HG03565 (cell line): ENCODE data around the gene PGM3.
A peak's percentile ranks its signal among the peaks of the same experiment; 100 is the strongest.
"Not testable (repeated sequence)": the region's sequence is repeated elsewhere in the genome, so short reads cannot be mapped to it uniquely, and the experiment has no call there.

ENCODE experiments used
- ATAC-seq: cut with Tn5 transposase; IDR thresholded peaks from one replicate; pipeline ENCODE4 v1.9.1; 2021; ENCODE audit warnings: mild to moderate bottlenecking, moderate library complexity; ENCODE audit not compliant: unreplicated experiment

The PGM3 gene, protein sequence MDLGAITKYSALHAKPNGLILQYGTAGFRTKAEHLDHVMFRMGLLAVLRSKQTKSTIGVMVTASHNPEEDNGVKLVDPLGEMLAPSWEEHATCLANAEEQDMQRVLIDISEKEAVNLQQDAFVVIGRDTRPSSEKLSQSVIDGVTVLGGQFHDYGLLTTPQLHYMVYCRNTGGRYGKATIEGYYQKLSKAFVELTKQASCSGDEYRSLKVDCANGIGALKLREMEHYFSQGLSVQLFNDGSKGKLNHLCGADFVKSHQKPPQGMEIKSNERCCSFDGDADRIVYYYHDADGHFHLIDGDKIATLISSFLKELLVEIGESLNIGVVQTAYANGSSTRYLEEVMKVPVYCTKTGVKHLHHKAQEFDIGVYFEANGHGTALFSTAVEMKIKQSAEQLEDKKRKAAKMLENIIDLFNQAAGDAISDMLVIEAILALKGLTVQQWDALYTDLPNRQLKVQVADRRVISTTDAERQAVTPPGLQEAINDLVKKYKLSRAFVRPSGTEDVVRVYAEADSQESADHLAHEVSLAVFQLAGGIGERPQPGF

DNA sequence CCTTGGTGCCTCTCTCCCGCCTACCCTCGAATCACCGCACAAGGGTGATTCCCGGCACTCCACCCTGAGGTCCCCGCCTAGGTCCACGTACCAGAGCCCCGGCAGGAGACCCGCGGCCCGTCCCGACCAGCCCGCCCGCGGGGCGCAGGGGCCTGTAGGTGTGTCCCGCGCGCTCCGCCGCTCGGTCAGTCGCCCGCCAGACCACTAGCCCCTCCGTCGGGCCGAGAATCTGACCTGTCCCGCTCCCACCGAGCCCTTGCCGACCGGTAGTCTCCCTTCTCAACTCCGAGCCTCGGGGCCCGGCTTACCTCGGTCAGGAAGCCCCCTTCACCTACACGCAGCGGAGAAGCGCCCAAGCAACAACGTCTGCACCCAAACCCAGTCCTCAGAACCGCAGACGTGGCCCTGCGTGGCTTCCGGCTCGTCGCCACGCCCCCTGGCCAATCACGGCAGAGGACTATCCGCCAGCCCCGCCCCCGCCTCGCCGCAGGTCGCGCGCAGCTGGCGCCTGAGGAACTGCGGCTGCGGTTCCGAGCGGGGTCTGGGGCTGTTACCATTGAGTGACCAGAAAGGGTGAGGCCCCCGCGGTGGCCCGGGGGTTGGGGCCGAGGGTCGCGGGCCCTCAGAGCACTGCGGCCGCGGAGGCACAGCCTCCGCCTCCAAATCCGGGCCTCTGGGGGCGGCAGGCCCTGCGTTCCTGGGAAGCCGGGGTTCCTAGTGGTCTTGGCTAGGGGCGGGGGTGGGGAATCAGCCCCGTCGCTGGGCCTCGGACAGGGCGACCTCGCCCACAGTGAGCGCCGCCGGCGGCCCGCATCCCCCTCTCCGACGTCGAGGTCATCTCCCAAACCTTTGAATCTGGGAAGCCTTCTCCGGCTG, at the start of gene PGM3, which contains the start of gene RWDD2A:
Gene PGM3 (minus strand): TSS at position 395 of the 876 bp plus-strand sequence. CDS start 2,253 bp downstream, outside the sequence.
Gene RWDD2A (plus strand): TSS at position 487 of the 876 bp plus-strand sequence. CDS start 1,095 bp downstream, outside the sequence.
- ATAC-seq = peak; percentile 97

DNA sequence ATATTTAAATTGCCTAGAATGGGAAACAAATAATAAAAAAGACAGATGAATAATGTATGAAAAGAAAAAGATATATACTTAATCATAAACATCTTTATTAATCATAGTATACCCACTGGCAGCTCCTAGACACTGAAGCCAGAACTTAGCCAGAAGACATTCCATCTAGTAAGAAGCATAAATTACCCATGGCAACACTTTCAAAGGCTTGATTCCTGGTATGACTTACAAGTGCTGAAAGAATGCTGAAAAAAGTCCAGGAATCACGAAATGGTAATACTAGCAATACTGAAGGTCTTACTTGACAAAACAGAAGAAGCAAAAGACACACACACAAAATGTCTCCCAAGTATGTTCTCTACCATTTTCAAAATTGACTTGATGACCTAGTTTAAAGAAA, 38.1 kb upstream of the PGM3 start:
- ATAC-seq = no peak

DNA sequence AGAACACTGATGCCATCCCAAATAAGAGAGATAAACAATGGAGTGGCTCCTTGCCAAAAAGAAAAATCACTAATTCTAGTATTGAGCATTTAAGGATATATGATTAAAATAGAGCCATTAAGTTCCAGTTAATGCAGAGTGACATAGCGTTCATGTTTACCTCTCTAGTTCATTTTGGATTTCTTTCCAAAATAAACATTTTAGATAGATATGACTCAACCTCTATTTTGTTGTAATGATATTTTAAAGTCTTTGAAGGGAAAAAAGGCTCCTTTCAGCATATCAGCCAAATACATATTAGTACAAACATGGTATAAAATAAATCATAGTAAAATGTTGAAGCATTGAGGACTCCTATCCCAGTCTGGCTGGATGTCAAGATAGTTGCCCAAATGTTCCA, 33.5 kb upstream of the PGM3 start:
- no peak for ATAC-seq

DNA sequence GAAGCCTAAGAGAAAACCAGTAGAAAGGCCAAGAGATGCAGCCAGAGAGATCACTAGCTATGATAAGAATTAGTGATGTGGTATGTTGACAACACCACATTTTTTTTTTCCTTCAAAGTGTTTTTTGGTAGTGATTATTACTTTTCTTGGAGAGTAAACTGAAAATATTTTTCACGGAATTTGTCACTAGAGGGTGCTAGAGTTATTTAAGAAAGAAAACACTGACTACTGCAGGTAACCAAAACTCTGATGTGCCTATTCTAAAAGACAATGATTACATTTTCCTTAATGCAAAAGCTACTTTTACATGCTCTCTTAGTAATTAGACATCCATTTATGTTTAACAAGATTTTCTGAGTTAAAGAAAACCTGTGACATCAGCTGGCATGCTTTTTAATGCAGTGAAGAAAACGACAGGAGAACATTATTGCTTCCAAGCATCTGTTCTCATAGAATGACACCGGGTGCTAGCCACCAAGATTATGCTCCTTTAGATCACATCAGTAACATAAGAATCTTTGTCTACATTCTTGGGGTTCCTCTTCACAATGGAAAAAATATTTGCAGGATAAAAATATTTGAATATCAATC, 28.9 kb upstream of the PGM3 start:
- no peak for ATAC-seq

DNA sequence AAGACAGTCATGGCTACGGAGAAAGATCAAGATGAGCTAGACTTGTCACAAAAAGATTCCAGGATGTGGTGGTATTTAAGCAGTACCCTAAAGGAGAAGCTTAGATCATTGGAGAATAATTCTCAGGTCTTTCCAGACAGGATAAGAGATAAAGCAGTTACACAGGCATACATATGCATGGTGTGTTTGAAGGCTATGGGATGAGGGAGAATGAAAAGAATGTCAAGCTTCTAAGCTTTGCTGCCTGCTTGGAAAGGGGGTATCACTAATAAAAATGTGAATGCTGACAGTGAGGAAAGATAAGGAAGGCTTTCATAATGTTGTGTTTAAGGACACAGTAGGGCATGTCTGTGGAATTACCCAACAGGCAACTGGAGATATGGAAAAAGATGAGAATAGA, 28.2 kb upstream of the PGM3 start:
- ATAC-seq = no peak

DNA sequence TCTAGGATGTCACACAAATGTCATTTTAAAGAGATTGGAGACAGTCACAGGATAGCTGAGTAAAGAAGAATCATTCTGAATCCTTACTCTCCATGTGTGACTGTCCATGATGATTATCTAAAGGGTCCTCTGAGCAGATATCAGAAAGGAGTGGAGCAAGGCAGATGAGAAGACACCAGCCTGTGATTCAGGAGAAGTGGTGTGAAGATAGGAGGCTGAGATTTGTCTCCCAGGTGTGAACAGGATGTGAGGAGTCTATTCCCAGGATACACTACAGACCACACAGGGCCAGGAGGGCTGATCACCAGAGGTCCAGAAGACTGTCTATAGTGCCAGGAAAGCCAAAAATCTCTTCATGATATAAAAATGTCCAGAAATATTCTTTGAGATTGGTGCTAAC, 27.1 kb upstream of the PGM3 start:
- no peak for ATAC-seq

DNA sequence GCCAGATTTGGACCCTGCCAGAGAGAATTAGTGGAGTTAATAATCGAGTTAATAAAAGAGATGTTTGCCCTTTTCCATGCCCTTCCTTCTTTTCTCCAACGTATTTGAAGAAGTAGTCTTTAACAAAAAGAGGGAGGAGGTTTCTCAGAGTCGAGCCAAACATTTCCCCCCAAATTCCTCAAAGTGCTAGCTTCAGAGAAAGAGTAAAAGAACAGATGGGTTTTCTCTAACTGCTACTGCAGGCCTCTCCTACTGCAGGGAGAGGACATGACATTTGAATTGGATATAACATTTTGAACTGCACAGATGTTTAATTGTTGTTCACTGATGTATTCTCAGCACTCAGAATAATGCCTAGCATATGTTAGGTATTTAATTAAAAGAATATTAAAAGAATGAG, 25.6 kb upstream of the PGM3 start:
- ATAC-seq = no peak

DNA sequence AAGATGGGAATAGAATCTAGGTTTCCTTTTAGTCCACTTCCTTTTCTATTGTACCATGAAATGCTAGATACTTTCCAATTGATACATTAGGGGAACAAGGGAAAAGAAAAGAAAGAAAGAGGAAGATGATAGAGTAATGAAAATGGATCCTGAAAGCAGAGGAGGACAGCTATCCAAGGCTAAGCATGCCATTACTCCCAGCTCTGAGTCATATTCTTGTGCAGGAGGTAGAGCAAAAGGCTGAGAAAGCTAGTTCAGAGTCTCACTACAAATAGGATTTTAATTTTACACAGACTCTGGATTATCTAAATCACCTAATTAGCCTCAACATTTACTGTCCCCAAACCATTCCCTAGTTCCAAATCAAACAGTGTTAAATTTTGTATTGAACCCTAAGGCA, 23.7 kb upstream of the PGM3 start:
- no peak for ATAC-seq

DNA sequence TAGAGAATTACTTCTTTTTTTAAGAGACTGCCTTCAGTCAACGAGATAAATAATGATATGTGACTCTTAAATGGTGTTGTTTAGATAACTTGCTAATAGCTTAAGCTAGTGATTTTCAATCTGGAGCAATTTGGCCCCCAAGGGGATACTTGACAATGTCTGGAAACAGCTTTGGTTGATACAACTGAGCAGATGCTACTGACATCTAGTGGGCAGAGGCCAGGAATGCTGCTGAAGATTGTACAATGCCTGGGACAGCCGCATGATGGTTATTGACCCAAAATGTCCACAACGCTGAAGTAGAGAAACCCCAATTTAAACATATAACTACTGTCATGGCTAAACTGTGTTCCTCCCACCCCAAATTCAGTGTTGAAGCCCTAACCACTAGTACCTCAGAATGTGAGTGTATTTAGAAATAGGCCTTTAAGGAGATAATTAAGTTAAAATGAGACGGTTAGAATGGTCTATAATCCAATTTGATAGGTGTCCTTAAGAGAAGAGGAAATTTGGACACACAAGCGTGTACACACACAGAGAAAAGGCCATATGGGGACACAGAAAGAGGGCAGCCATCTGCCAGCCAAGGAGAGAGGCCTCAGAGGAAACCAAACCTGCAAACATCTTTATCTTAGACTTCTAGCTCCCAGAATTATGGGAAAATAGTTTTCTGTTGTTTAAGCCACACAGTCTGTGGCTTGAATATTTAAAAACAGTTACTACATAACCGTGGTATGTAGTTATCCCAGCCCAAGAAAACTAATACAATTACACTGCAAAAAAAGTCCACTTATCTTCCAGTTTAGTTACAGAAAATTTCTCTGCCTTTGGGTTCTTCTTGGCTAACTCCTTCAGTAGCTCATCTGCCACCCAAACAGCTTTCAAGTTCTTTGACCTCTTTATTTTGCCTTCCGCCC, 22.3 kb upstream of the PGM3 start:
- ATAC-seq = peak; percentile 99

DNA sequence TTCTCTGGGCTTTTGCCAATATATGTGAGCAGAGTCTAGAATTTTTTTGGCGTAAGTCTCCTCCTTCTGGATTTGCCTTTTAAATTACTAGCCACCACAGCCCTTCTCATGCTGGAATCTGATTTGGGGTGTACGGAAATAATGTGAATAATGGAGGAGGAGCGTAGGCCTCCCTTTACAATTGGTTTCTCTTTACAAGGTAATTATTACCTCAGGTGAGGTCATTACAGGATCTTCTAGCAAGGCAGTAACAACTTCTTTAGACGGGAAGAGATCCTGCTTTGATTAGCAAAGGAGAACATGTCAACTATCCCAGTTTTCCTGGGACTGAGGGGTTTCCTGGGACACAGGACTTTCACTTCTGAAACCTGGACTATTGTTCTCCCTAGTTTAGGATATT, 9.0 kb upstream of the PGM3 start:
- no peak for ATAC-seq

DNA sequence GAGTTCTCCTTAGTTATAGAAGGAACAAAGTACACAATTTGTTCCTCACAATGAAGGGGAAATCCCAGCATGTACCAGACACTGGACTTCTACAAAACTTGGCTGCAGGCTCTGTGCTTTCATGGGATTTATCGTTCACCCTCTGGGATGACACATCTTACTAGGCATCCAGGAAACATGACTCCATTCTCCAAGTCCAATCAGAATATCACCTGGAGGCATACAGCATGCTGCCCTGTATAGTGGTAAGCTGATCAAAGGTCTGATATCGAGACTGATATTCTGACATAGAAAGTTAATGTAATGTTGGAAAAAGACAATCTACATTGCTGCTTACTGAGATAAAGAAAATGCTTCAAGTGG, 6.8 kb upstream of the PGM3 start:
- ATAC-seq = no peak

DNA sequence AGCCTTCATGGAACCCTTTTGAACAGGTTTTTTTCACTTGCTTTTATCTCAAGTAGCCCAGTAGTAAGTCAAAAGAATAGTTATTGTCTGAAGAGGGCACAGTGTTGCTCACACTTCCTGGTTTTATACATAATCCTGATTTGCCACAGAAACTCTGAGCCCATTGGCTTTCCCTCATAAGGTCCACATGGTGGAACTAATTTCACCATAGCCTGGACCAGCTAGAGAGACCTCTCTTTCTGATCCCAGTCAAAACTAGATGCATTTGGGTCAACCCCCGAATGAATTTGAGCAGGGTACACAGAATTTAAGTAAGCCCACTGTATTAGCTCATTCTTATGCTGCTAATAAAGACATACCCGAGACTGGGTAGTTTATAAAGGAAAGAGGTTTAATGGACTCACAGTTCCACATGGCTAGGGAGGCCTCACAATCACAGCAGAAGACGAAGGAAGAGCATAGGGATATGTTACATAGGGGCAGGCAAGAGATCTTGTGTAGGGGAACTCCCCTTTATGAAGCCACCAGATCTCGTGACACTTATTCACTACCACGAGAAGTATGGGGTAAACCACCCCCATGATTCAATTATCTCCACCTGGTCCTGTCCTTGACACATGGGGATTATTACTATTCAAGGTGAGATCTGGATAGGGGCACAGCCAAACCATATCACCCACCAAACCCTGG, 6.3 kb upstream of the PGM3 start:
- peak; percentile 55 for ATAC-seq

DNA sequence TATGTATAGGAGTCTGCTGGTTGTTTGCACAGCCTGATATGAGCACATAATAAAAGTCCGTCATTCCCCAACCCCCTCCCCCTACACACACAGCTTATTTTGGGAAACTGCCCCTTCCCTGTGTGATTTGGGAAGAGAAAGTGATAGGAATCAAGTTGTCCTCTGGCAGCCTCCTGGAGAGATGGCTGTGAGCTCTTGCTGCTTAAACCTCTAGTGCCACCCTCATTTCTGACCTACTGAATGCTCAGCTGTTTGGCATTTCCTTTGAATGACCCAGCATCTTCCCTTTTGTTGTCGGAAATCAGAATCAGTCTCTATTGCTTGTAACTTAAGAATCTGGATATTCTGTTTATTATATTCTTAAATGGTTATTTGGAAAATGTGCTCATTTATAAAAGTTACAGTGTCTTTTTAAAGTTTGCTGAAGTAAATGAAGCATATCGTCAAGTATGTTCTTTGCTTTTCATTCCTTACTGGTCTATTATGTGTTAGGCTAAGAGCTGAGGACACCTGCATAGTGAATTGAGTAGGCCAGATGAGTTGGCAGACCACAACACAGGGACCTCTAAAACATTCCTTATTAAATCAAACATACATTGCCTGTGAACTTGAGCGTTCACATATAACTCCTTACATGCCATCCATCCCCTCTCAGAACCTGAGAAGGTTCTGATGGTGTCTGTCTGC, 5.6 kb upstream of the PGM3 start:
- no peak for ATAC-seq

DNA sequence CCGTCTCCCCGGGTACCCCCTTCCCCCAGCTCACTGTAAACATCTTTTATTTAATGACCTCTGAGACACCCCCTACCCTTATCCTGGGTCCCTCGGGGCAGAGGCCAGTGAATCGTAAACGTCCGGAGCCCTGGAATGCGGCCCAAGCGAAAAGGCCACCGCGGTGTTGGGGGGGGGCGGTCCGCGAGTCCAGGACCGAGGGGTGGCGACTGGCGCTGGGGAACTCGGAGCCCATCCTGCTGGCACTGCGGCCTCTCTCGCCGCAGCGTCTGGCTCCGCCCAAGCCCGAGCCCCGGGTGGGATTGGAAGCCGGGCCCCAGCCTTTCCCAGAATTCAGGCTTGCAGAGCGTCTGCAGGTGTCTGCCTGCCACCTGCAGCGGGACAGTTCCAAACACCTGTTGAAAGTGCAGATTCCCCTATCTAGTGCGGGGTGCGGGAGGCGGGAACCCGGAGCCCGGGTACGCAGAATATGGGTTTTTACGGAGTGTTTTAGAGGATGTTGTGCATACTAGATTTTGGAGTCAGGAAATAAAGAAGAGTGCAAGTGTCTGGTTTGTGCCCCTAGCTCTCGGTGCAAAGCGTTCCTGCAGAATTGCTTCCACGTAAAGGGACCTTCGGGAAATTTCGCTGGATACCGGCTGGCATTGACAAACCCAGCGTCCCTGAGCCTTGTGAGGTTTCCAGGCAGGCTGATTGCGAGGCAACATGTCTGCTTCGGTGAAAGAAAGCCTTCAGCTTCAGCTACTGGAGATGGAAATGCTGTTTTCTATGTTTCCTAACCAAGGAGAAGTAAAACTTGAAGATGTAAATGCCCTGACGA, 892 bp upstream of the PGM3 start:
- no peak for ATAC-seq

DNA sequence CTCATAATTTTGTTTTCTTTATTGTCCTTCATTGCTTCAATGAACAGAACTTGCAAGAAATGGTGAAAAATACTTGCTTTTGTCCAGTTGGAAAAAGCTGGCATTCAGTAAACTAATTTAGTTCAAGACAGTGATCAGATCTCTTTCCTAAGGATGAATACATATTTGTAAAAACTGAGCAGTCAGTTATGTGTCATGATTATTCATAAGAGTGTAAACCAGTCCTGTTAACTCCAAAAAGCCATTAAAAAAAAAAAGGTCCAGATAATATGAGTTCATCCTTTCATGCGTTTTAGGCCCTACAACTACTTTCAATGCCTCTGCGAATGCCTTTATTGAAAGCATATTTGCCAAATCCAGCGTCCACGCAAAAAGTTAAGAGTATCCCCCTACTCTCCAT, 609 bp downstream of the PGM3 start:
- ATAC-seq = no peak

DNA sequence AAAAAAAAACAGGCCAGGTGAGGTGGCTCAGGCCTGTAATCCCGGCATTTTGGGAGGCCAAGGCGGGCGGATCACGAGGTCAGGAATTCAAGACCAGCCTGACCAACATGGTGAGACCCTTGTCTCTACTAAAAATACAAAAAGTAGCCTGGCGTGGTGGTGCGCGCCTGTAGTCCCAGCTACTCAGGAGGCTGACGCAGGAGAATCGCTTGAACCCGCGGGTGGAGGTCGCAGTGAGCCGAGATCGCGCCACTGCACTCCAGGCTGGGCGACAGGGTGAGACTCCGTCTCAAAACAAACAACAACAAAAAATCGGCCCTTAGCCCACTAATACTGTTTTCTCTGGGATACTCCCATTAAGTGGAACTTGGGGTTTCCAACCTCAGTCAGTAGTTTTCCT, 1.1 kb downstream of the PGM3 start:
- ATAC-seq = not testable (repeated sequence)

DNA sequence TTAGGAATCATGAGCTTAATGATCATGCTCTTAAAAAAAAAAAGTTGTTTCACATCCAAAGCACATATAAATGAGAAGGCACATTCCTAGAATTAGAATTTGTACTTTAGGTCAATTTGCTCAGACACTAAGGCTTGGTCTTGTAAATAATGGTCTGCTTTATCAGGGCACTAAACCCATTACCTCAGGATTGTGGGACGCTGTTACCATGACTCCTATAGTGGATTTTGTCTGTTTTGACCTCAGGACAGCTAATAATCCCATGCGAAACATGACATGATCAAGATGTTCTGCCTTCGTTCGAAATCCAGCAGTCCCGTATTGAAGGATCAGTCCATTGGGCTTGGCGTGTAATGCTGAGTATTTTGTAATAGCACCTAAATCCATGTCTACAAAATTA, 2.4 kb downstream of the PGM3 start:
- ATAC-seq = no peak

DNA sequence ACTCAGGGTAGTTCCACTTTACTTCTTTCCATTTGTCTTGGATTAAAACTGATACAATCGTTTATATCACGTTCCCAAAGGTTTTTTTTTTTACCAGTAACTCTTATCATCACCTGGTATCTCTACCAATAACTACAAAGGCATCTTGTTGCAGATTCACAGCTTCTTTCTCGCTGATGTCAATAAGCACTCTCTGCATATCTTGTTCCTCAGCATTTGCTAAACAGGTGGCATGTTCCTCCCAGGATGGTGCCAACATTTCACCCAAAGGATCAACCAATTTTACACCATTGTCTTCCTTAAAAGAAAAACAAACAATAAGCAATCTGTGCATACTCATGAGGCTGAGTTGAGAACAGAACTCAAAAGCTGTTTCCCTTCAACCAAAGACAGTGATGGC, 4.6 kb downstream of the PGM3 start:
- ATAC-seq = no peak
